Testis (tissue), 3 donors: ENCODE results near the gene WIPF2. TPM values are rescaled to one million over a fixed set of nuclear protein-coding genes. Genes with fewer than 3 reads are reported as not detected.

Experiments used
- DNase-seq: peaks from one replicate; pipeline ENCODE4 v3.0.0-alpha.2; 2019
- H3K27ac ChIP-seq, 2 donors: fragments of 200-600 bp; sonication (generic); one replicate each; pipeline ENCODE4 v1.5.1; 2019
- H3K27me3 ChIP-seq: fragments of 200-600 bp; sonication (generic); one replicate; pipeline ENCODE4 v1.5.1; 2019
- H3K36me3 ChIP-seq: fragments of 200-600 bp; sonication (generic); one replicate; pipeline ENCODE4 v1.5.1; 2017; ENCODE audit warnings: low read depth; ENCODE audit errors: missing control alignments
- H3K4me1 ChIP-seq: fragments of 200-600 bp; sonication (generic); one replicate; pipeline ENCODE4 v1.5.1; 2019
- H3K4me3 ChIP-seq, 2 donors: fragments of 200-600 bp; sonication (generic); one replicate each; pipeline ENCODE4 v1.5.1; 2017 to 2019
- H3K9me3 ChIP-seq: fragments of 200-600 bp; sonication (generic); one replicate; pipeline ENCODE4 v1.5.1; 2017
- POLR2A ChIP-seq: fragments of 450-650 bp; IDR thresholded peaks from one replicate; pipeline ENCODE4 v1.6.1; 2017; ENCODE audit warnings: antibody characterized with exemption, mild to moderate bottlenecking, moderate library complexity
- WGBS, 2 donors: methylation state at CpG; one replicate each; pipeline ENCODE4 v1.1.5; 2018; 5-methylcytosine and 5-hydroxymethylcytosine counted together
- intact Hi-C: fragments of 100-400 bp; cut with DNase I; formaldehyde crosslinking; loops from one replicate; pipeline ENCODE4 v1.15.1; 2023; ENCODE audit warnings: low total_unique reads
- polyA plus RNA-seq: library from polyadenylated mRNA; stranded (reverse); fragments of 350-450 nt; fragmentation: Illumina TruSeq; extraction: RNeasy Lipid Tissue Mini Kit (QIAGEN cat#74804); gene quantifications from one replicate; pipeline ENCODE4 v1.2.3, GENCODE V29; 2014; ENCODE audit warnings: low read depth, low replicate concordance; ENCODE audit not compliant: insufficient read depth
- total RNA-seq, 2 donors: library from RNA; depleted of rRNA; stranded (reverse); fragments of >200 nt; gene quantifications; one replicate each; pipeline ENCODE4 v1.2.3, GENCODE V29; 2016
- TF ChIP-seq, protein P1 (sequence below), 3 experiments: fragments of 450-650 bp in 2 of 3; fragments of 200-600 bp in 1 of 3; sonication (generic) in 1 of 3; IDR thresholded peaks; one replicate each; pipeline ENCODE4 v1.5.1; 2016 to 2019; ENCODE audit warnings: antibody characterized with exemption in 3 of 3, mild to moderate bottlenecking in 2 of 3, moderate library complexity in 1 of 3

The WIPF2 gene
- total and polyA plus RNA-seq, 3 donors from 2014 or later: 16.4 to 21.1 (median 20.1) TPM

GRCh38 chr17:40190197-40191021 is 28.7 kb upstream of the WIPF2 start:
- 38 to 39% methylated on average over 9 to 15 of the region's 15 CpGs for WGBS, 2 donors
- peak overlapping the region in 1 of 2 donors; percentile 64 for H3K4me3 ChIP-seq
- H3K9me3 ChIP-seq: no peaks in the 10 kb centered on the region
- no peak for DNase-seq
- peaks cover 20% of the 10 kb centered on the region for H3K4me1 ChIP-seq
- intact Hi-C loops: no loop called here
- H3K27me3 ChIP-seq: no peaks in the 10 kb centered on the region
- H3K27ac ChIP-seq: no peak overlapping the region
- H3K36me3 ChIP-seq: no peaks in the 10 kb centered on the region
- TF ChIP-seq, protein P1, sequence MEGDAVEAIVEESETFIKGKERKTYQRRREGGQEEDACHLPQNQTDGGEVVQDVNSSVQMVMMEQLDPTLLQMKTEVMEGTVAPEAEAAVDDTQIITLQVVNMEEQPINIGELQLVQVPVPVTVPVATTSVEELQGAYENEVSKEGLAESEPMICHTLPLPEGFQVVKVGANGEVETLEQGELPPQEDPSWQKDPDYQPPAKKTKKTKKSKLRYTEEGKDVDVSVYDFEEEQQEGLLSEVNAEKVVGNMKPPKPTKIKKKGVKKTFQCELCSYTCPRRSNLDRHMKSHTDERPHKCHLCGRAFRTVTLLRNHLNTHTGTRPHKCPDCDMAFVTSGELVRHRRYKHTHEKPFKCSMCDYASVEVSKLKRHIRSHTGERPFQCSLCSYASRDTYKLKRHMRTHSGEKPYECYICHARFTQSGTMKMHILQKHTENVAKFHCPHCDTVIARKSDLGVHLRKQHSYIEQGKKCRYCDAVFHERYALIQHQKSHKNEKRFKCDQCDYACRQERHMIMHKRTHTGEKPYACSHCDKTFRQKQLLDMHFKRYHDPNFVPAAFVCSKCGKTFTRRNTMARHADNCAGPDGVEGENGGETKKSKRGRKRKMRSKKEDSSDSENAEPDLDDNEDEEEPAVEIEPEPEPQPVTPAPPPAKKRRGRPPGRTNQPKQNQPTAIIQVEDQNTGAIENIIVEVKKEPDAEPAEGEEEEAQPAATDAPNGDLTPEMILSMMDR (IDR thresholded peaks at IDR 0.05): peak in 2 of 3 experiments; percentile 14 to 17
- TF ChIP-seq POLR2A: no peak

GRCh38 chr17:40191237-40192208 is 27.6 kb upstream of the WIPF2 start:
- peak; percentile 85 for DNase-seq
- Histone ChIP-seq H3K4me3 (peak overlapping the region; percentile 43 to 64), H3K4me1 (peaks cover 20% of the 10 kb centered on the region), H3K27me3 (no peaks in the 10 kb centered on the region), H3K36me3 (no peaks in the 10 kb centered on the region), H3K9me3 (no peaks in the 10 kb centered on the region), H3K27ac (peak overlapping the region in 1 of 2 donors; percentile 72)
- TF ChIP-seq, protein P1 (IDR thresholded peaks at IDR 0.05): peak; percentile 36 to 45 (median 45)
- no peak for TF ChIP-seq POLR2A
- 1% methylated on average over 47 to 52 of the region's 60 CpGs for WGBS, 2 donors
- intact Hi-C loops: no loop called here

DNA sequence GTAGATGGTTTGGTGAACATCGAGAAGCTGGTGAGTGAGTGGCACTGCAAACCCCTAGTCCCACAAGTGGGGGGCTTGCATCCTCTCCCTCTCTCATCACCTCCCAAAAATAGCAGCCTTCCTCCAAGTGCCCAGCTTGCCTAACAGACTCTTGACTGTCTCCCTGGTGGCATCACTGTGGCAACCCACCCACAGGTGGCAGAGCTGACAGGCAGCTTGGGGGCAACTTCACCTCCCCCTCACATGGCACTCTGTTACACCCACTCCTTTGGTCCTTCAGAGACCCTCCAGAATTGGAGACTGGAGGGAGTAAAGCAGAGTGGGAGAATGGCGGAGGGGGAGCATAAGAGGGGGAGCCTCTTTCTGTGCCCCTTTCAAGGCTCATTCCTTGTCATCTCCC is 26.1 kb upstream of the WIPF2 start:
- Histone ChIP-seq H3K36me3 (no peaks in the 10 kb centered on the region), H3K27ac (no peak overlapping the region), H3K9me3 (no peaks in the 10 kb centered on the region), H3K4me1 (peaks cover 20% of the 10 kb centered on the region), H3K4me3 (no peak overlapping the region), H3K27me3 (no peaks in the 10 kb centered on the region)
- intact Hi-C loops: no loop called here
- DNase-seq: no peak
- TF ChIP-seq, protein P1 (IDR thresholded peaks at IDR 0.05): no peak
- no peak for TF ChIP-seq POLR2A
- WGBS, 2 donors: 89 to 97% methylated on average over 1 to 2 of the region's 2 CpGs

DNA sequence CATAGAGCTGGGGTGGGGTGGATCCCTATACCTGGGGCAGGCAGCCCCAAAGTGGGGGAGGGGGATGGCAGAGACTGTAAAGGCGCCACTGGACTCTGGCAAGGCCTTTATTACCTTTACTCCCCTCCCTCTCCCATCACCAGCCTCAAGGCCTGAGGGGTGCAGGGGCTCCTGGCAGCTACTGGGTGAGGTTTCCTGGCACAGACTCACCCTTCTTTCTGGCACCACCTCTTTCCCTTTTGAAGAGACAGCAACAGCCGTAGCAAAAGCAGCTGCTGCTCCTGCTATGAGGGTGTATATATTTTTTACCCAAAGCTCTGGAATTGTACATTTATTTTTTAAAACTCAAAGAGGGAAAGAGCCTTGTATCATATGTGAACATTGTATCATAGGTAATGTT is 24.3 kb upstream of the WIPF2 start:
- no peak overlapping the region for H3K4me3 ChIP-seq
- TF ChIP-seq, protein P1 (IDR thresholded peaks at IDR 0.05): no peak
- no peak for TF ChIP-seq POLR2A
- no peak overlapping the region for H3K27ac ChIP-seq
- peaks cover 22% of the 10 kb centered on the region for H3K4me1 ChIP-seq
- WGBS, 2 donors: 77 to 89% methylated on average over 2 of the region's 2 CpGs
- no peaks in the 10 kb centered on the region for H3K9me3 ChIP-seq
- no peaks in the 10 kb centered on the region for H3K27me3 ChIP-seq
- DNase-seq: no peak
- H3K36me3 ChIP-seq: no peaks in the 10 kb centered on the region
- intact Hi-C loops: no loop called here
